ENCODE data around the gene ZNF410. TPM values are rescaled to one million over a fixed set of nuclear protein-coding genes. Genes with fewer than 3 reads are reported as not detected.
"Not testable (repeated sequence)": the region's sequence is repeated elsewhere in the genome, so short reads cannot be mapped to it uniquely, and the experiment has no call there.

Gene ZNF410
- total RNA-seq, 1 donor from 2014 or later = 131 TPM

GRCh38 chr14:73863209-73863608 lies 23.4 kb upstream of the ZNF410 start:
- no peak for DNase-seq (ENCODE audit: low read depth)
- Histone ChIP-seq H3K4me3 (ENCODE audit: low read depth, low read length) (no peak overlapping the region), H3K27me3 (ENCODE audit: control insufficient read depth, insufficient read depth, low read length) (no peaks in the 10 kb centered on the region), H3K36me3 (ENCODE audit: control insufficient read depth, insufficient read depth, low read length) (peaks cover 5% of the 10 kb centered on the region)
- no peak for FAIRE-seq
- TF ChIP-seq, protein P1, sequence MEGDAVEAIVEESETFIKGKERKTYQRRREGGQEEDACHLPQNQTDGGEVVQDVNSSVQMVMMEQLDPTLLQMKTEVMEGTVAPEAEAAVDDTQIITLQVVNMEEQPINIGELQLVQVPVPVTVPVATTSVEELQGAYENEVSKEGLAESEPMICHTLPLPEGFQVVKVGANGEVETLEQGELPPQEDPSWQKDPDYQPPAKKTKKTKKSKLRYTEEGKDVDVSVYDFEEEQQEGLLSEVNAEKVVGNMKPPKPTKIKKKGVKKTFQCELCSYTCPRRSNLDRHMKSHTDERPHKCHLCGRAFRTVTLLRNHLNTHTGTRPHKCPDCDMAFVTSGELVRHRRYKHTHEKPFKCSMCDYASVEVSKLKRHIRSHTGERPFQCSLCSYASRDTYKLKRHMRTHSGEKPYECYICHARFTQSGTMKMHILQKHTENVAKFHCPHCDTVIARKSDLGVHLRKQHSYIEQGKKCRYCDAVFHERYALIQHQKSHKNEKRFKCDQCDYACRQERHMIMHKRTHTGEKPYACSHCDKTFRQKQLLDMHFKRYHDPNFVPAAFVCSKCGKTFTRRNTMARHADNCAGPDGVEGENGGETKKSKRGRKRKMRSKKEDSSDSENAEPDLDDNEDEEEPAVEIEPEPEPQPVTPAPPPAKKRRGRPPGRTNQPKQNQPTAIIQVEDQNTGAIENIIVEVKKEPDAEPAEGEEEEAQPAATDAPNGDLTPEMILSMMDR (IDR thresholded peaks at IDR 0.05; ENCODE audit: insufficient read depth, low read length, severe bottlenecking) = no peak

- DNase-seq (ENCODE audit: low read depth) (no peak), FAIRE-seq (no peak)
- H3K4me3 ChIP-seq (ENCODE audit: low read depth, low read length) = no peak overlapping the region
- TF ChIP-seq, protein P1 (IDR thresholded peaks at IDR 0.05; ENCODE audit: insufficient read depth, low read length, severe bottlenecking) = no peak
- peaks cover 5% of the 10 kb centered on the region for H3K36me3 ChIP-seq (ENCODE audit: control insufficient read depth, insufficient read depth, low read length)
- H3K27me3 ChIP-seq (ENCODE audit: control insufficient read depth, insufficient read depth, low read length) = no peaks in the 10 kb centered on the region
Observed at GRCh38 chr14:73865534-73866113, 21.0 kb upstream of the ZNF410 start.

- not testable (repeated sequence) for H3K27me3 ChIP-seq (ENCODE audit: control insufficient read depth, insufficient read depth, low read length); DNase-seq (ENCODE audit: low read depth); H3K4me3 ChIP-seq (ENCODE audit: low read depth, low read length); FAIRE-seq; H3K36me3 ChIP-seq (ENCODE audit: control insufficient read depth, insufficient read depth, low read length)
Observed at GRCh38 chr14:73869754-73870153, 16.9 kb upstream of the ZNF410 start.

DNA sequence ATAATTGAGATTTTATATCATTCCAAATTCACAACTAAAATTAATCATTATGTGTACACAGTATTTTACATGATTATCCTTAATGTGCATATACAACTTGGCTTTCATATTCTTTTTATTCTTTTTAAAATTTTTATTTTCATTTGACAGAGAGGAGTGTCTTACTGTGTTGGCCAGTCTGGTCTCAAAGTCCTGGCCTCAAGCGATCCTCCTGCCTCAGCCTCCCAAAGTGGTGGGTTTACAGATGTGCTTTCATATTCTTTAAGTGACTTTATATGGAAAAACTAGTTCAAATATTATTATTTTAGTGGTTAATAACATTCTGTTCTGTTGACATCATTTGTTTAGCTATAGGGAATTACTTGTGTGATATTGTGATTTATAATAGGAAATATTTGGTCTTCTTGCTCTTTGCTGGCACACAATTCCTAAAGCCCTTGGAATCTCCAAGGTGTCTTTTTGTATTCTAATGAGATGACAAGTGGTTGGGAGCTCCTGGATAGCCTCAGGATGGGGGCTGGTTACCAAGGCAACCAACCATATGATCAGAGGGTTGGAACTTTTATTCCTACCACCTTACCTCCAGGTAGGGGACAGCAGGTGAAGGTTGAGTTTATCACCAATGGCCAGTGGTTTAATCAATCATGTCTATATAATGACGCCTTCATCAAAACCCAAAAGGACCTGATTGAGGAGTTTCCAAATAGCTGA lies 16.0 kb upstream of the ZNF410 start:
- Histone ChIP-seq H3K4me3 (ENCODE audit: low read depth, low read length) (no peak overlapping the region), H3K36me3 (ENCODE audit: control insufficient read depth, insufficient read depth, low read length) (peaks cover 5% of the 10 kb centered on the region), H3K27me3 (ENCODE audit: control insufficient read depth, insufficient read depth, low read length) (no peaks in the 10 kb centered on the region)
- no peak for DNase-seq (ENCODE audit: low read depth)
- TF ChIP-seq, protein P1 (IDR thresholded peaks at IDR 0.05; ENCODE audit: insufficient read depth, low read length, severe bottlenecking) = no peak
- FAIRE-seq = no peak

DNA sequence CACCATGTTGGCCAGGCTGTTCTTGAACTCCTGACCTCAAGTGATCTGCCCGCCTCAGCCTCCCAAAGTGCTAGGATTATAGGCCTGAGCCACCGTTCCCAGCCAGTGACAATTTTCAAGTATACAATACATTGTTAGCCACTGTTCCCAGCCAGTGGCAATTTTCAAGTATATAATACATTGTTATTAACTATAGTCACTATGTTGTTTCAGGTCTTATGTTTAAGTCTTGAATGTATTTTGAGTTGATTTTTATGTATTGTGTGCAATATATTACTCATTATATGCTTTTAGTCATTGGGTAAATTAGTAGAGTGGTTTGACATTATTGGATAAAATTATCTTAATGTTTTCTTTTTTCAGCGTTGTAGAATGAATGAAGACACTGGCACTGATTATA lies 13.0 kb upstream of the ZNF410 start:
- TF ChIP-seq, protein P1 (IDR thresholded peaks at IDR 0.05; ENCODE audit: insufficient read depth, low read length, severe bottlenecking) = no peak
- H3K36me3 ChIP-seq (ENCODE audit: control insufficient read depth, insufficient read depth, low read length) = peaks cover 3% of the 10 kb centered on the region
- no peak for FAIRE-seq
- no peak overlapping the region for H3K4me3 ChIP-seq (ENCODE audit: low read depth, low read length)
- no peaks in the 10 kb centered on the region for H3K27me3 ChIP-seq (ENCODE audit: control insufficient read depth, insufficient read depth, low read length)
- DNase-seq (ENCODE audit: low read depth) = no peak

DNA sequence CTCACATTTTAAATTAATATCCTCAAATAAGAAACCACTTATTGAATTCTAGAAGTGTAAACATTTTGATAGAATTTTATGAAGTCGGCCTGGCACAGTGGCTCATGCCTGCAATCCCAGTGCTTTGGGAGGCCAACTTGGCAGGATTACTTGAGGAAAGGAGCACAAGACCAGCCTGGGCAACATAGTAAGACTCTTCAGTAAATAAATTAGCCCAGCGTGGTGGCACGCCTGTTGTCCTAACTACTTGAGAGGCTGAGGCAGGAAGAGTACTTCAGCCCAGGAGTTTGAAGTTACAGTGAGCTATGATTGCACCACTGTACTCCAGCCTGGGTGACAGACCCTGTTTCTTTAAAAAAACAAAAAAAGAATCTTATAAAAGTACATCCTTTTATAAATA lies 8.9 kb upstream of the ZNF410 start:
- Histone ChIP-seq H3K4me3 (ENCODE audit: low read depth, low read length) (no peak overlapping the region), H3K36me3 (ENCODE audit: control insufficient read depth, insufficient read depth, low read length) (peaks cover 1% of the 10 kb centered on the region), H3K27me3 (ENCODE audit: control insufficient read depth, insufficient read depth, low read length) (no peaks in the 10 kb centered on the region)
- TF ChIP-seq, protein P1 (IDR thresholded peaks at IDR 0.05; ENCODE audit: insufficient read depth, low read length, severe bottlenecking) = no peak
- FAIRE-seq (no peak), DNase-seq (ENCODE audit: low read depth) (no peak)

Measured in bronchial epithelial cell (primary cell).